Choroid plexus epithelial cell (primary cell): ENCODE results near the gene BEST2.

Source experiments
- DNase-seq: peaks from one replicate; pipeline ENCODE4 v3.0.0-alpha.2; 2010; ENCODE audit warnings: low read depth
- H3K4me3 ChIP-seq: 2 replicates; pipeline ENCODE4 v1.5.1; 2011; ENCODE audit warnings: low read depth, mild to moderate bottlenecking, control low read depth, low read length, moderate library complexity
- TF ChIP-seq, protein P1 (sequence below): conservative IDR thresholded peaks from 2 replicates; pipeline ENCODE4 v1.5.1; 2011; ENCODE audit warnings: low read depth, mild to moderate bottlenecking, control low read depth, inconsistent platforms, low read length, moderate library complexity

The BEST2 gene

DNA sequence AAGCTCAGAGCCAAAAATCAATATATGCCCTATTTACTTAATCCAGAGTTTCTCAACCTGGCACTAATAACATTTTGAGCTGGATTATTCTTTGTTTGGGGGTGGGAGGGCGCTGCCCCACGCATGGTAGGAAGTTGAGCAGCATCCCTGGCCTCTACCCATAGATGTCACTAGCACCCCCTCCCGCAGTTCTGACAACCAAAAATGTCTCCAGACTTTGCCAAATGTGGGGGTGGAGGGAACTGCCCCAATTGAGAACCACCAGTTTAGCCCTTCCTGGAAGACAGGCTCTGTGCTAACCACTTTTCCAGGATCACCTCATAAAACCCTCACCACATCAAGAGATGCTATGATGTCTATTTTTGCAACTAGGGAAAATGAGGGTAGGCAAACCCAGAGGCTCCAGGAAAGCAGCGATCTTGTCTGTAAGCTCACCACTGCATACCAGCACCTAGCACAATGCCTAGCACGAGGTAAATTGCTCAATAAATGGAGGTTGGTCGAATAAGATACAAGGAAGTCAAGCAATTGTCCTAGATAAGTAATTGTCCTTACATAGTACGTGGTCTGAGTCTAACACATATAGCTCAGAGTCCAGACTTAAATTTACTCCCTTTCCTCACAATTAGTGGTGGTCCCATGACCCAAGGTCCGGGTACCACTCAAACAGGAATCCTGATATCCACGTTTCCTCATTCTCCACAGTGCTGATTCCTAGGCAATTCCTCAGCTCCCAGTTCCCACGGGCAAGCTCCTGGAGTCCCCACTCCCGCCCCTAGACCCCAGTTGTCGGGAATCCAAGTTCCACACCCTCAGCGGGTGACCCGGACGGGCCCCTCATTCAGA is 18.0 kb upstream of the BEST2 start:
- TF ChIP-seq, protein P1, sequence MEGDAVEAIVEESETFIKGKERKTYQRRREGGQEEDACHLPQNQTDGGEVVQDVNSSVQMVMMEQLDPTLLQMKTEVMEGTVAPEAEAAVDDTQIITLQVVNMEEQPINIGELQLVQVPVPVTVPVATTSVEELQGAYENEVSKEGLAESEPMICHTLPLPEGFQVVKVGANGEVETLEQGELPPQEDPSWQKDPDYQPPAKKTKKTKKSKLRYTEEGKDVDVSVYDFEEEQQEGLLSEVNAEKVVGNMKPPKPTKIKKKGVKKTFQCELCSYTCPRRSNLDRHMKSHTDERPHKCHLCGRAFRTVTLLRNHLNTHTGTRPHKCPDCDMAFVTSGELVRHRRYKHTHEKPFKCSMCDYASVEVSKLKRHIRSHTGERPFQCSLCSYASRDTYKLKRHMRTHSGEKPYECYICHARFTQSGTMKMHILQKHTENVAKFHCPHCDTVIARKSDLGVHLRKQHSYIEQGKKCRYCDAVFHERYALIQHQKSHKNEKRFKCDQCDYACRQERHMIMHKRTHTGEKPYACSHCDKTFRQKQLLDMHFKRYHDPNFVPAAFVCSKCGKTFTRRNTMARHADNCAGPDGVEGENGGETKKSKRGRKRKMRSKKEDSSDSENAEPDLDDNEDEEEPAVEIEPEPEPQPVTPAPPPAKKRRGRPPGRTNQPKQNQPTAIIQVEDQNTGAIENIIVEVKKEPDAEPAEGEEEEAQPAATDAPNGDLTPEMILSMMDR: peak; percentile 53
- peak; percentile 64 for DNase-seq
- H3K4me3 ChIP-seq: peak overlapping the region; percentile 91

DNA sequence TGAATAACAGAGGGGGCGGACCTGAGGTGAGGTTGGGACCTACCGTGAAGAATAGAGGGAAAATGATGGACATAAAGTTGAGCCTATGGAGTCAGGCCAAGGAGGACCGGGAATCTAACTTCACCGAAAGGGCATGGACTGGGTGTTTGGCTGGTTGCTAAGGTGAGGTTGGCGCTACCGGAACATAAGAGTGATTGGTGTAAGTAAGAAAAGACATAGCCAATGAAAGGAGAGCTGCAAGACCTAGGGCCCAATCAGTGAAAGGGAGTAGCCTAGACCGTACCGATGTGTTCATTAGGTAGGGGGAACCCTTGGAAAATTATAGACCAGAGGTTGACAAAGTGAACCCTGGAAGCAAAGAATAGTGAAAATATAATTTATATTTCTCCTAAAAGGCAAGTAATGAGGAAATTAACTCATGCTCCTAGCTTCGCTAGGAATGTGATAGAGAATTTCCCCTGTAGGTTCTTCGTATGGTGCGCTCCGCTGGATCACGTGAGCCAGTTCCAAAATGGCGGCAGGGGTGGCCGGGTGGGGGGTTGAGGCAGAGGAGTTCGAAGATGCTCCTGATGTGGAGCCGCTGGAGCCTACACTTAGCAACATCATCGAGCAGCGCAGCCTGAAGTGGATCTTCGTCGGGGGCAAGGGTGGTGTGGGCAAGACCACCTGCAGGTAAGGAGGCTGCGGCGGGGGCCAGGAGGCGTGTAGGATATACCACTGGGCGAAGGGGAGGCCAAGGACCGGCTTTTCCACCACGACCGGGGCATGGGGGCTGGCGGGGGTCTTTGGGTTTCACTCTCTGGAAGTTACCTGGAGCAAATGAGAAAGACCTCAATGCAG is 14.4 kb upstream of the BEST2 start, which contains the start of gene GET3:
GET3 (plus strand) TSS at position 503 of the 840 bp plus-strand sequence; CDS start at position 512, 9 bp downstream.
- H3K4me3 ChIP-seq: peak within 1 kb of the TSS; percentile 98
- DNase-seq: peak; percentile 100
- TF ChIP-seq, protein P1: no peak

DNA sequence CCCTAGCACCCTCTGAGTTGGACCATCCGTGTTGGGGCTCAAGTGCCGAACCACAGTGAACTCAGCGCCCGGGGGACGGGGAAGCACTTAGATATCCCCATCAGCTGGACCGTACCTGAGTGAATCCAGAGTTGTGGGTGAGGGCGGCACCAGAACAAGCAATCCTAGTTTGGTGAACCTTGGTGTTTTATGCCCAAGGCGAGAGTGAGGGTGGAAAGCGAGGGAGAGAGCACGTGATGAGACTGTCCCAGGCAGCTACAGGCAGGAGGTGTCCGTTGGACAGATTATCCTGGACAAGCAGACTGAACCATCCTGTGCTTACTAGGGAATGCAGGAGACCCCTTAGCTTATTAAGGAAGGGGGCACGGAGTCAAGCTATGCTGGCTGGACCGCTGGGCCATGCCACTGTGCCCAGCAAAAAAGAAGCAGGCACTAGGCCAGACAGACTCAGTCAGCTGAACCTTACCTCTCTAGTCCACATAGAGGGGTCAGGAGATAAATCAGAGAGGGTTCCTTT is 13.7 kb upstream of the BEST2 start:
- no peak for DNase-seq
- TF ChIP-seq, protein P1: no peak
- peak overlapping the region; percentile 98 for H3K4me3 ChIP-seq

DNA sequence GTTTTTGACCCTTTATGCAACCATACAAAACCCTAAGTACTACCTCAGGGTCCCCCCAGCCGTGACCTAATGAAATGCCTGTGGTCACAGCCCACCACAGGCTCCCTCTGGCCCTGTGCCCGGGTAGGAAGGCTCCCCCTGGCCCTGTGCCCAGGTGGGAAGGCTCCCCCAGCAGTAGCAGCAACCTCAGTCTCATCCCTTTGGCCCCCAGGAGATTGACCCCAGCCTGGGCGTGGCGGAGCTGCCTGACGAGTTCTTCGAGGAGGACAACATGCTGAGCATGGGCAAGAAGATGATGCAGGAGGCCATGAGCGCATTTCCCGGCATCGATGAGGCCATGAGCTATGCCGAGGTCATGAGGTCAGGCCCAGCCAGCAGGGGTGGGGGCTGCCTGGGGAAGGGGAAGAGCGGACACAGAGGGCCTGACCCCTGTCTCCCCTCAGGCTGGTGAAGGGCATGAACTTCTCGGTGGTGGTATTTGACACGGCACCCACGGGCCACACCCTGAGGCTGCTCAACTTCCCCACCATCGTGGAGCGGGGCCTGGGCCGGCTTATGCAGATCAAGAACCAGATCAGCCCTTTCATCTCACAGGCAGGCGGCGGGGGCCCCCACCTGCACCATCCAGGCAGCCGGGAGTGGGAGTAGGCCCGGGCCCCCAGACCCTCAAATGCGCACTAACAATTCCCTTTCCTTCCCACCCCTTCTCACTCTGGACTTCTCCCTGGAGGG is 6.3 kb upstream of the BEST2 start:
- DNase-seq: peak; percentile 98
- TF ChIP-seq, protein P1: no peak
- H3K4me3 ChIP-seq: no peak overlapping the region

DNA sequence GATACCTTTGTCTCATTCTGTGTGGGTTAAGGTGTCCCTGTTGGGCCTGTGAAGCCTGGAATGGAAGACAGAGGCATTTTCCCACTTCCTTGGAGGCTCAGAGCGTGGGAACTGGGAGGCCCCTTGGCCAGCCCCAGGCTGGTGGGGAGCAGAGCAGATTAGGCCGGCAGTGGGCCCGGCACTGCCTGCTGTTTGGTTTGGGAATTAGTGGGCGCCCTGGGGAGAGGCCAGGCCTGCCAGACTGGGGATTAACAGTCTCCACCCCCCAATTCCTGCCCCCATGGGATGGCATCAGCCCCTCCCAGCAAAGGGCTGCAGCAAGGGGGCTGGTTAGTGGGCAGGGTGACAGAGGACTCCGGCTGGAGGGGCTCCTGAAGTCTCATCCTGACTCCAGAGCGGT is 3.1 kb upstream of the BEST2 start:
- H3K4me3 ChIP-seq: no peak overlapping the region
- TF ChIP-seq, protein P1: no peak
- DNase-seq: no peak

DNA sequence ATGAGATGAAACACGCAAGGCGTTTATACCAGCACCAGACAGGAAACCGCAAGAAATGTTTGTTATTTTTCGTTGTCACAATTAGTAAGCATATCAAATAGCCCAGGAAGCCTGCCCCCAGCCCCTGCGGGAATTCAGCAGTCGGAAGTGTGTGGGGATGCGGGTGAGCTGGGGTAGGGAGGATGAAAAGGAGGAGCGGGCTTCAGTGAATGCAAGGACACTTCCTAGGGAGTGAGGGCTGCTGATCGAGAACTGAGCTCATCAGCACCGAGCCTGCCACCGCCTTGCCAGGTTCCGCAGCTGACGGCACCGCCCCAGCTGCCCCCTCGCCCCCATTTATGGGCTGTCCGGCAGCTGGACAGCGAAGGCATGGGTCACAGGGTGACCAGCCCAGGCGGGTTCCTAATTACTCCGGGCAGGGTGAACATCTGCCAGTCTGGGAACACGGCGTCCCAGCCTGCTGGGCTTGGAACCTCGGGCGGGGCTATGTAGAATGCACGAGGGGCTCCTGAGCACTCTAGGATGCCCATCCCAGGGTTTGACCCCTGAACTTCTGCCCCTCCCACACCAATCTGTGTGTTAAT is 1.6 kb upstream of the BEST2 start:
- TF ChIP-seq, protein P1: no peak
- DNase-seq: peak; percentile 76
- H3K4me3 ChIP-seq: peak overlapping the region; percentile 28
